H9 (cell line): ENCODE results near the gene PLCB1. TPM values are rescaled to one million over a fixed set of nuclear protein-coding genes. Genes with fewer than 3 reads are reported as not detected.

Experiments used
- DNase-seq: peaks from one replicate; pipeline ENCODE4 v3.0.0-alpha.2; 2017
- H2AFZ ChIP-seq: one replicate; pipeline ENCODE4 v1.6.1; 2013; ENCODE audit warnings: mild to moderate bottlenecking, low read length, control low read depth, moderate library complexity
- H2AK5ac ChIP-seq: 2 replicates; pipeline ENCODE4 v1.6.1; 2013; ENCODE audit warnings: low read length, control low read depth, mixed read lengths; ENCODE audit not compliant: insufficient read length
- H2BK120ac ChIP-seq: one replicate; pipeline ENCODE4 v1.6.1; 2013; ENCODE audit warnings: low read depth, mild to moderate bottlenecking, low read length, control low read depth, inconsistent platforms; ENCODE audit not compliant: poor library complexity, severe bottlenecking
- H2BK12ac ChIP-seq: 2 replicates; pipeline ENCODE4 v1.6.1; 2013; ENCODE audit warnings: low read length, control low read depth, mixed read lengths, low read depth; ENCODE audit not compliant: insufficient read length
- H2BK15ac ChIP-seq: 2 replicates; pipeline ENCODE4 v1.6.1; 2013; ENCODE audit warnings: low read depth, low read length, control low read depth
- H2BK20ac ChIP-seq: one replicate; pipeline ENCODE4 v1.6.1; 2013; ENCODE audit warnings: low read depth, mild to moderate bottlenecking, low read length, control low read depth, inconsistent platforms; ENCODE audit not compliant: poor library complexity, severe bottlenecking
- H2BK5ac ChIP-seq: 2 replicates; pipeline ENCODE4 v1.6.1; 2013; ENCODE audit warnings: low read length, control low read depth, mixed read lengths; ENCODE audit not compliant: insufficient read length
- H3K14ac ChIP-seq: 2 replicates; pipeline ENCODE4 v1.6.1; 2013; ENCODE audit warnings: low read length, control low read depth; ENCODE audit not compliant: insufficient read depth
- H3K18ac ChIP-seq: 2 replicates; pipeline ENCODE4 v1.6.1; 2013; ENCODE audit warnings: low read depth, mild to moderate bottlenecking, mixed read lengths, low read length, control low read depth; ENCODE audit not compliant: insufficient read length
- H3K23ac ChIP-seq: 2 replicates; pipeline ENCODE4 v1.6.1; 2013; ENCODE audit warnings: low read length, control low read depth, mixed read lengths, low read depth; ENCODE audit not compliant: insufficient read length
- H3K23me2 ChIP-seq: 2 replicates; pipeline ENCODE4 v1.6.1; 2013; ENCODE audit warnings: low read depth, mild to moderate bottlenecking, mixed read lengths, low read length, control low read depth; ENCODE audit not compliant: insufficient read length, poor library complexity, severe bottlenecking
- H3K27ac ChIP-seq: 2 replicates; pipeline ENCODE4 v1.5.1; 2013; ENCODE audit warnings: low read length, control low read depth, mixed read lengths, low read depth; ENCODE audit not compliant: insufficient read length
- H3K27me3 ChIP-seq: 2 replicates; pipeline ENCODE4 v1.6.1; 2013; ENCODE audit warnings: low read length, control low read depth, inconsistent platforms; ENCODE audit not compliant: insufficient read depth
- H3K4ac ChIP-seq: 2 replicates; pipeline ENCODE4 v1.6.1; 2013; ENCODE audit warnings: low read depth, mild to moderate bottlenecking, control low read depth, inconsistent platforms, low read length, moderate library complexity
- H3K4me1 ChIP-seq: 2 replicates; pipeline ENCODE4 v1.6.1; 2013; ENCODE audit warnings: low read length, control low read depth, inconsistent platforms; ENCODE audit not compliant: insufficient read depth
- H3K4me2 ChIP-seq: 2 replicates; pipeline ENCODE4 v1.6.1; 2013; ENCODE audit warnings: low read length, control low read depth, mixed read lengths; ENCODE audit not compliant: insufficient read length, insufficient read depth
- H3K56ac ChIP-seq: 2 replicates; pipeline ENCODE4 v1.6.1; 2013; ENCODE audit warnings: low read depth, mild to moderate bottlenecking, mixed read lengths, low read length, control low read depth; ENCODE audit not compliant: insufficient read length
- H3K79me1 ChIP-seq: 2 replicates; pipeline ENCODE4 v1.6.1; 2013; ENCODE audit warnings: low read depth, mild to moderate bottlenecking, moderate library complexity, low read length, control low read depth, inconsistent platforms; ENCODE audit not compliant: insufficient read depth, poor library complexity, severe bottlenecking
- H3K79me2 ChIP-seq: 2 replicates; pipeline ENCODE4 v1.6.1; 2013; ENCODE audit warnings: low read length, control low read depth, inconsistent platforms; ENCODE audit not compliant: insufficient read depth
- H3K9ac ChIP-seq: 2 replicates; pipeline ENCODE4 v1.6.1; 2013; ENCODE audit warnings: low read length, control low read depth, mixed read lengths; ENCODE audit not compliant: insufficient read length; ENCODE audit errors: extremely low read depth
- H3K9me3 ChIP-seq: one replicate; pipeline ENCODE4 v1.6.1; 2013; ENCODE audit warnings: low read depth, low read length, inconsistent platforms; ENCODE audit not compliant: control insufficient read depth
- H3T11ph ChIP-seq: one replicate; pipeline ENCODE4 v1.6.1; 2013; ENCODE audit warnings: mild to moderate bottlenecking, low read length, control low read depth, inconsistent platforms
- H4K20me1 ChIP-seq: one replicate; pipeline ENCODE4 v1.6.1; 2013; ENCODE audit not compliant: control insufficient read depth, insufficient read length, insufficient read depth
- H4K5ac ChIP-seq: 2 replicates; pipeline ENCODE4 v1.6.1; 2013; ENCODE audit warnings: low read depth, mild to moderate bottlenecking, mixed read lengths, low read length, control low read depth; ENCODE audit not compliant: insufficient read length
- H4K8ac ChIP-seq: replicated peaks from 2 replicates; pipeline ENCODE4 v1.6.1; 2013; ENCODE audit warnings: low read length, control low read depth, mixed read lengths, low read depth; ENCODE audit not compliant: insufficient read length
- H4K91ac ChIP-seq: 2 replicates; pipeline ENCODE4 v1.6.1; 2013; ENCODE audit warnings: low read depth, mild to moderate bottlenecking, moderate library complexity, mixed read lengths, low read length, control low read depth; ENCODE audit not compliant: insufficient read length
- H3K27ac Mint-ChIP-seq, 3 experiments: 2 replicates in 2 of 3; 3 replicates in 1 of 3; pipeline ENCODE4 v1.8.0; 2020 to 2021; ENCODE audit warnings: mixed read lengths in 3 of 3, mild to moderate bottlenecking in 1 of 3, moderate library complexity in 1 of 3
- H3K27me3 Mint-ChIP-seq: 2 replicates; pipeline ENCODE4 v1.8.0; 2021; ENCODE audit warnings: low read depth, mild to moderate bottlenecking, moderate library complexity, mixed read lengths
- H3K36me3 Mint-ChIP-seq, 3 experiments: 2 replicates in 2 of 3; 3 replicates in 1 of 3; pipeline ENCODE4 v1.8.0; 2020 to 2021; ENCODE audit warnings: low read depth in 3 of 3, mixed read lengths in 3 of 3; ENCODE audit not compliant: insufficient read depth in 1 of 3
- H3K4me1 Mint-ChIP-seq, 2 experiments: 2 replicates each; pipeline ENCODE4 v1.8.0; 2020; ENCODE audit warnings: mixed read lengths in 2 of 2
- H3K4me3 Mint-ChIP-seq, 2 experiments: 2 replicates in 1 of 2; 3 replicates in 1 of 2; pipeline ENCODE4 v1.8.0; 2020 to 2021; ENCODE audit warnings: mild to moderate bottlenecking in 2 of 2, mixed read lengths in 2 of 2, moderate library complexity in 1 of 2
- H3K9me3 Mint-ChIP-seq, 2 experiments: 2 replicates in 1 of 2; 3 replicates in 1 of 2; pipeline ENCODE4 v1.8.0; 2020; ENCODE audit warnings: mild to moderate bottlenecking in 2 of 2, mixed read lengths in 2 of 2, moderate library complexity in 1 of 2
- whole genome bisulfite sequencing: extraction: QIAGEN DNeasy Blood & Tissue Kit; methylation state at CpG from one replicate; pipeline ENCODE4 v1.1.7; 2013; ENCODE audit warnings: missing lambda C conversion rate, low lambda C conversion rate, mixed read lengths; ENCODE audit not compliant: insufficient read length; ENCODE audit errors: extremely low coverage; 5-methylcytosine and 5-hydroxymethylcytosine counted together
- total RNA-seq: library from RNA; stranded (reverse); gene quantifications from 2 replicates; pipeline ENCODE4 v1.2.1, GENCODE V29; 2021
- TF ChIP-seq, protein P1 (sequence below): fragments of 200-600 bp; sonication (generic); conservative IDR thresholded peaks from 3 replicates; pipeline ENCODE4 v1.8.0; 2021; ENCODE audit warnings: antibody characterized with exemption, mild to moderate bottlenecking

PLCB1 gene
- total RNA-seq, 1 experiment from 2014 or later = 11.5 TPM

DNA sequence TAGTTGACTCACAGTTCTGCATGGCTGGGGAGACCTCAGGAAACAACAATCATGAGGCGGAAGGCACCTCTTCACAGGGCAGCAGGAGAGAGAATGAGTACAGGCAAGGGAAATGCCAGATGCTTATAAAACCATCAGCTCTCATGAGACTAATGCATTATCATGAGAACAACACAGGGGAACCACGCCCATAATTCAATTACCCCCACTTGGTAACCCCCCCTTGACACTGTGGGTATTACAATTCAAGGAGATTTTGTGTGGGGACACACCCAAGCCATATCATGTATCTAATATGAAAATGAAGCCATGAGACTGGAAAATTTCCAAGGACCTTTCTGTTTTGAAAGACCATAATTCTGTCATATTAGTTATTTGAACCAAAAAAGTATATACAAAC lies 594.4 kb downstream of the PLCB1 start:
- H4K91ac ChIP-seq = no peak overlapping the region

More for the DNA sequence above, 594.4 kb downstream of the PLCB1 start:
- Histone ChIP-seq H3K9ac (no peak overlapping the region), H2BK15ac (no peak overlapping the region), H3K9me3 (no peaks in the 10 kb centered on the region), H2AFZ (no peak overlapping the region), H2BK5ac (no peak overlapping the region), H3K79me1 (no peaks in the 10 kb centered on the region), H2AK5ac (no peak overlapping the region), H3K27ac (no peak overlapping the region), H3K56ac (no peak overlapping the region), H3K18ac (no peak overlapping the region), H3K27me3 (no peaks in the 10 kb centered on the region), H4K8ac (no peak overlapping the region), H3K4me2 (no peak overlapping the region), H3K14ac (no peak overlapping the region), H3K4me1 (no peaks in the 10 kb centered on the region), H3T11ph (no peak overlapping the region), H2BK12ac (no peak overlapping the region), H3K23me2 (no peaks in the 10 kb centered on the region), H2BK20ac (no peak overlapping the region), H4K5ac (no peak overlapping the region), H4K20me1 (no peaks in the 10 kb centered on the region), H3K4ac (no peak overlapping the region), H3K23ac (no peak overlapping the region), H3K79me2 (no peaks in the 10 kb centered on the region), H2BK120ac (no peak overlapping the region)
- DNase-seq = no peak
- Mint-ChIP-seq H3K36me3 (no peaks in the 10 kb centered on the region), H3K27ac (no peak overlapping the region), H3K9me3 (no peaks in the 10 kb centered on the region), H3K27me3 (no peaks in the 10 kb centered on the region), H3K4me1 (no peaks in the 10 kb centered on the region), H3K4me3 (no peak overlapping the region)
- TF ChIP-seq, protein P1, sequence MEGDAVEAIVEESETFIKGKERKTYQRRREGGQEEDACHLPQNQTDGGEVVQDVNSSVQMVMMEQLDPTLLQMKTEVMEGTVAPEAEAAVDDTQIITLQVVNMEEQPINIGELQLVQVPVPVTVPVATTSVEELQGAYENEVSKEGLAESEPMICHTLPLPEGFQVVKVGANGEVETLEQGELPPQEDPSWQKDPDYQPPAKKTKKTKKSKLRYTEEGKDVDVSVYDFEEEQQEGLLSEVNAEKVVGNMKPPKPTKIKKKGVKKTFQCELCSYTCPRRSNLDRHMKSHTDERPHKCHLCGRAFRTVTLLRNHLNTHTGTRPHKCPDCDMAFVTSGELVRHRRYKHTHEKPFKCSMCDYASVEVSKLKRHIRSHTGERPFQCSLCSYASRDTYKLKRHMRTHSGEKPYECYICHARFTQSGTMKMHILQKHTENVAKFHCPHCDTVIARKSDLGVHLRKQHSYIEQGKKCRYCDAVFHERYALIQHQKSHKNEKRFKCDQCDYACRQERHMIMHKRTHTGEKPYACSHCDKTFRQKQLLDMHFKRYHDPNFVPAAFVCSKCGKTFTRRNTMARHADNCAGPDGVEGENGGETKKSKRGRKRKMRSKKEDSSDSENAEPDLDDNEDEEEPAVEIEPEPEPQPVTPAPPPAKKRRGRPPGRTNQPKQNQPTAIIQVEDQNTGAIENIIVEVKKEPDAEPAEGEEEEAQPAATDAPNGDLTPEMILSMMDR = no peak
- WGBS = no CpG with 5 or more reads among the region's 2 CpGs
